GM19023 (cell line): ENCODE data around the gene GPRIN1.
"Not testable (repeated sequence)": the region's sequence is repeated elsewhere in the genome, so short reads cannot be mapped to it uniquely, and the experiment has no call there.

ENCODE experiments used
- ATAC-seq: cut with Tn5 transposase; IDR thresholded peaks from one replicate; pipeline ENCODE4 v1.9.1; 2021; ENCODE audit warnings: mild to moderate bottlenecking, moderate library complexity; ENCODE audit not compliant: unreplicated experiment

GPRIN1 gene

GRCh38 chr5:176599749-176600430 is 10.1 kb downstream of the GPRIN1 start:
- not testable (repeated sequence) for ATAC-seq

GRCh38 chr5:176597417-176598389 is 12.3 kb downstream of the GPRIN1 start:
- no peak for ATAC-seq

- ATAC-seq, result no peak
Measured at GRCh38 chr5:176596689-176597416, 13.1 kb downstream of the GPRIN1 start.

GRCh38 chr5:176596069-176596644 is 13.8 kb downstream of the GPRIN1 start:
- ATAC-seq, result no peak

- ATAC-seq, result no peak
Measured at GRCh38 chr5:176595386-176595943, 14.5 kb downstream of the GPRIN1 start.

- ATAC-seq, result no peak
Measured at GRCh38 chr5:176594554-176594953, 15.4 kb downstream of the GPRIN1 start.

GRCh38 chr5:176593273-176593869 is 16.6 kb downstream of the GPRIN1 start:
- ATAC-seq, result no peak

GRCh38 chr5:176592573-176592972 is 17.4 kb downstream of the GPRIN1 start:
- ATAC-seq, result no peak

GRCh38 chr5:176591667-176592066 is 18.3 kb downstream of the GPRIN1 start:
- not testable (repeated sequence) for ATAC-seq

- ATAC-seq, result no peak
Measured at GRCh38 chr5:176590035-176590717, 19.8 kb downstream of the GPRIN1 start.

GRCh38 chr5:176589039-176589769 is 20.8 kb downstream of the GPRIN1 start:
- no peak for ATAC-seq

- no peak for ATAC-seq
Measured at GRCh38 chr5:176588297-176588696, 21.7 kb downstream of the GPRIN1 start.

- ATAC-seq, result no peak
Measured at GRCh38 chr5:176587398-176587797, 22.6 kb downstream of the GPRIN1 start.

GRCh38 chr5:176583076-176583475 is 26.9 kb downstream of the GPRIN1 start:
- ATAC-seq, result no peak

- ATAC-seq, result no peak
Measured at GRCh38 chr5:176581361-176581760, 28.6 kb downstream of the GPRIN1 start.

GRCh38 chr5:176579323-176579722 is 30.6 kb downstream of the GPRIN1 start:
- ATAC-seq, result no peak

- ATAC-seq, result no peak
Measured at GRCh38 chr5:176578391-176578808, 31.6 kb downstream of the GPRIN1 start.

GRCh38 chr5:176577312-176578176 is 32.4 kb downstream of the GPRIN1 start:
- ATAC-seq, result no peak
